Thyroid gland (tissue), 4 donors: ENCODE measurements around the gene TIMM10. TPM values are rescaled to one million over a fixed set of nuclear protein-coding genes. Genes with fewer than 3 reads are reported as not detected.

ENCODE experiments used
- DNase-seq, 2 donors: peaks; one replicate each; pipeline ENCODE4 v3.0.0-alpha.2; 2019
- H3K27ac ChIP-seq, 3 donors: fragments of 200-600 bp; sonication (generic); 1 replicate in 2 of 3; 2 replicates in 1 of 3; pipeline ENCODE4 v1.5.1; 2016 to 2019; ENCODE audit warnings: mild to moderate bottlenecking in 1 of 3, moderate library complexity in 1 of 3
- H3K27me3 ChIP-seq: fragments of 200-600 bp; sonication (generic); one replicate; pipeline ENCODE4 v1.5.1; 2019
- H3K36me3 ChIP-seq, 2 donors: fragments of 200-600 bp; sonication (generic); one replicate each; pipeline ENCODE4 v1.5.1; 2016 to 2019
- H3K4me1 ChIP-seq, 2 donors: fragments of 200-600 bp; sonication (generic); one replicate each; pipeline ENCODE4 v1.5.1; 2017 to 2019
- H3K4me3 ChIP-seq, 3 donors: fragments of 200-600 bp; sonication (generic); replicated peaks in 1 of 3; 1 replicate in 2 of 3; 2 replicates in 1 of 3; pipeline ENCODE4 v1.5.1; 2016; ENCODE audit warnings: mild to moderate bottlenecking in 1 of 3
- H3K9me3 ChIP-seq: fragments of 200-600 bp; sonication (generic); one replicate; pipeline ENCODE4 v1.5.1; 2017
- CTCF ChIP-seq, 6 experiments: fragments of 200-600 bp in 3 of 6; fragments of 450-650 bp in 3 of 6; sonication (generic) in 3 of 6; IDR thresholded peaks; one replicate each; pipeline ENCODE4 v1.5.1; 2016 to 2019; ENCODE audit warnings: antibody characterized with exemption in 6 of 6, mild to moderate bottlenecking in 2 of 6, inconsistent platforms in 1 of 6, moderate library complexity in 1 of 6
- POLR2A ChIP-seq, 2 donors: fragments of 450-650 bp; IDR thresholded peaks; one replicate each; pipeline ENCODE4 v1.6.1; 2017; ENCODE audit warnings: antibody characterized with exemption in 2 of 2, mild to moderate bottlenecking in 2 of 2, moderate library complexity in 1 of 2
- WGBS, 2 donors: methylation state at CpG; one replicate each; pipeline ENCODE4 v1.1.5; 2017; 5-methylcytosine and 5-hydroxymethylcytosine counted together
- intact Hi-C: fragments of 100-400 bp; cut with DNase I; formaldehyde crosslinking; loops from one replicate; pipeline ENCODE4 v1.15.1; 2023
- total RNA-seq, 4 donors: library from RNA; depleted of rRNA; stranded (reverse); fragments of >200 nt; gene quantifications; one replicate each; pipeline ENCODE4 v1.2.3, GENCODE V29; 2016

Gene TIMM10
- total RNA-seq, 4 donors from 2014 or later = 29.8 to 43.7 (median 37.4) TPM

- Histone ChIP-seq H3K4me3 (no peak overlapping the region), H3K27me3 (no peaks in the 10 kb centered on the region), H3K27ac (peak overlapping the region; percentile 1 to 85 (median 69)), H3K4me1 (peaks cover 19 to 42% of the 10 kb centered on the region in 2 donors), H3K36me3 (no peaks in the 10 kb centered on the region), H3K9me3 (no peaks in the 10 kb centered on the region)
- TF ChIP-seq POLR2A (IDR thresholded peaks at IDR 0.05) = no peak
- 63 to 100% methylated on average over 3 of the region's 3 CpGs for WGBS, 2 donors
- intact Hi-C loops = no loop called here
- no peak for DNase-seq
Measured at GRCh38 chr11:57502376-57502775, 28.2 kb downstream of the TIMM10 start.

GRCh38 chr11:57501953-57502352, 28.6 kb downstream of the TIMM10 start:
- 41 to 43% methylated on average over 4 of the region's 4 CpGs for WGBS, 2 donors
- no peak for TF ChIP-seq POLR2A (IDR thresholded peaks at IDR 0.05)
- TF ChIP-seq CTCF (IDR thresholded peaks at IDR 0.05) = no peak
- no peaks in the 10 kb centered on the region for H3K36me3 ChIP-seq
- H3K4me1 ChIP-seq = peaks cover 19 to 42% of the 10 kb centered on the region in 2 donors
- H3K27me3 ChIP-seq = no peaks in the 10 kb centered on the region
- peak; percentile 83 to 85 for DNase-seq
- no peaks in the 10 kb centered on the region for H3K9me3 ChIP-seq
- peak overlapping the region; percentile 69 to 85 (median 72) for H3K27ac ChIP-seq
- intact Hi-C loops = no loop called here
- H3K4me3 ChIP-seq = no peak overlapping the region

- H3K27me3 ChIP-seq = no peaks in the 10 kb centered on the region
- intact Hi-C loops = no loop called here
- peaks cover 19 to 42% of the 10 kb centered on the region in 2 donors for H3K4me1 ChIP-seq
- TF ChIP-seq CTCF (IDR thresholded peaks at IDR 0.05) = no peak
- no peak for TF ChIP-seq POLR2A (IDR thresholded peaks at IDR 0.05)
- H3K27ac ChIP-seq = peak overlapping the region; percentile 54 to 85 (median 72)
- no peaks in the 10 kb centered on the region for H3K9me3 ChIP-seq
- no peaks in the 10 kb centered on the region for H3K36me3 ChIP-seq
- no peak overlapping the region for H3K4me3 ChIP-seq
- DNase-seq = no peak
- WGBS, 2 donors = 92 to 100% methylated on average over 1 to 15 of the region's 15 CpGs
Measured at GRCh38 chr11:57500926-57501325, 29.6 kb downstream of the TIMM10 start.

GRCh38 chr11:57500515-57500914, 30.0 kb downstream of the TIMM10 start:
- Histone ChIP-seq H3K4me1 (peaks cover 19 to 42% of the 10 kb centered on the region in 2 donors), H3K4me3 (no peak overlapping the region), H3K27ac (peak overlapping the region; percentile 72 to 91 (median 85)), H3K9me3 (no peaks in the 10 kb centered on the region), H3K36me3 (no peaks in the 10 kb centered on the region), H3K27me3 (no peaks in the 10 kb centered on the region)
- WGBS, 2 donors = 76 to 83% methylated on average over 8 of the region's 8 CpGs
- DNase-seq = no peak
- intact Hi-C loops = no loop called here
- no peak for TF ChIP-seq POLR2A (IDR thresholded peaks at IDR 0.05)
- TF ChIP-seq CTCF (IDR thresholded peaks at IDR 0.05) = no peak

GRCh38 chr11:57499983-57500461, 30.5 kb downstream of the TIMM10 start:
- TF ChIP-seq CTCF (IDR thresholded peaks at IDR 0.05) = no peak
- TF ChIP-seq POLR2A (IDR thresholded peaks at IDR 0.05) = no peak
- H3K4me1 ChIP-seq = peaks cover 19 to 42% of the 10 kb centered on the region in 2 donors
- H3K36me3 ChIP-seq = no peaks in the 10 kb centered on the region
- H3K9me3 ChIP-seq = no peaks in the 10 kb centered on the region
- 40 to 44% methylated on average over 12 of the region's 12 CpGs for WGBS, 2 donors
- intact Hi-C loops = no loop called here
- H3K27me3 ChIP-seq = no peaks in the 10 kb centered on the region
- H3K4me3 ChIP-seq = no peak overlapping the region
- H3K27ac ChIP-seq = peak overlapping the region; percentile 72 to 91 (median 85)
- DNase-seq = no peak
